Liver (tissue), 9 donors: ENCODE results near the gene TAF1C. TPM values are rescaled to one million over a fixed set of nuclear protein-coding genes. Genes with fewer than 3 reads are reported as not detected.

Source experiments
- DNase-seq: peaks from one replicate; pipeline ENCODE4 v3.0.0-alpha.2; 2017; ENCODE audit warnings: low spot score
- H3K27ac ChIP-seq, 2 donors: one replicate each; pipeline ENCODE4 v1.7.0; 2013; ENCODE audit warnings: inconsistent platforms in 2 of 2, low read length in 2 of 2, control low read depth in 1 of 2, low read depth in 1 of 2, mild to moderate bottlenecking in 1 of 2
- H3K27me3 ChIP-seq, 4 donors: one replicate each; pipeline versions ENCODE4 v1.6.1 to v1.7.0; 2013; ENCODE audit warnings: low read length in 3 of 4, inconsistent platforms in 1 of 4, mild to moderate bottlenecking in 1 of 4, moderate library complexity in 1 of 4; ENCODE audit not compliant: control insufficient read depth in 4 of 4, insufficient read depth in 4 of 4
- H3K36me3 ChIP-seq, 4 donors: one replicate each; pipeline versions ENCODE4 v1.6.1 to v1.7.0; 2013; ENCODE audit warnings: low read length in 3 of 4, mild to moderate bottlenecking in 3 of 4, low read depth in 1 of 4, moderate library complexity in 1 of 4; ENCODE audit not compliant: control insufficient read depth in 4 of 4, insufficient read depth in 3 of 4
- H3K4me1 ChIP-seq, 4 donors: one replicate each; pipeline versions ENCODE4 v1.6.1 to v1.7.0; 2013; ENCODE audit warnings: low read length in 3 of 4, mild to moderate bottlenecking in 3 of 4, moderate library complexity in 1 of 4; ENCODE audit not compliant: control insufficient read depth in 4 of 4, insufficient read depth in 4 of 4
- H3K4me3 ChIP-seq, 3 donors: one replicate each; pipeline versions ENCODE4 v1.6.1 to v1.7.0; 2013; ENCODE audit warnings: low read length in 3 of 3, control low read depth in 1 of 3, low read depth in 1 of 3, mild to moderate bottlenecking in 1 of 3
- H3K9ac ChIP-seq, 2 donors: one replicate each; pipeline ENCODE4 v1.7.0; 2013; ENCODE audit warnings: low read length in 2 of 2, mild to moderate bottlenecking in 2 of 2, moderate library complexity in 2 of 2, control low read depth in 1 of 2, low read depth in 1 of 2
- H3K9me3 ChIP-seq, 4 donors: one replicate each; pipeline versions ENCODE4 v1.6.1 to v1.7.0; 2013; ENCODE audit warnings: low read length in 3 of 4; ENCODE audit not compliant: control insufficient read depth in 4 of 4
- FOXA1 ChIP-seq: IDR thresholded peaks from 2 replicates; pipeline ENCODE4 v1.6.1; 2016; ENCODE audit warnings: antibody characterized with exemption
- FOXA2 ChIP-seq: IDR thresholded peaks from 2 replicates; pipeline ENCODE4 v1.6.1; 2016; ENCODE audit warnings: antibody characterized with exemption
- GABPA ChIP-seq, 2 donors: IDR thresholded peaks in 1 of 2; conservative IDR thresholded peaks in 1 of 2; 2 replicates each; pipeline ENCODE4 v1.6.1; 2016; ENCODE audit warnings: antibody characterized with exemption in 2 of 2, mild to moderate bottlenecking in 1 of 2, moderate library complexity in 1 of 2
- HNF4A ChIP-seq, 2 donors: conservative IDR thresholded peaks; 2 replicates each; pipeline ENCODE4 v1.6.1; 2016; ENCODE audit warnings: antibody characterized with exemption in 2 of 2, mild to moderate bottlenecking in 2 of 2
- HNF4G ChIP-seq: IDR thresholded peaks from 2 replicates; pipeline ENCODE4 v1.6.1; 2016; ENCODE audit warnings: antibody characterized with exemption
- JUND ChIP-seq, 2 donors: IDR thresholded peaks; 2 replicates each; pipeline ENCODE4 v1.6.1; 2016; ENCODE audit warnings: antibody characterized with exemption in 2 of 2
- NR2F2 ChIP-seq: IDR thresholded peaks from 2 replicates; pipeline ENCODE4 v1.6.1; 2016; ENCODE audit warnings: antibody characterized with exemption
- RAD21 ChIP-seq, 2 donors: IDR thresholded peaks; 2 replicates each; pipeline ENCODE4 v1.6.1; 2016; ENCODE audit warnings: antibody characterized with exemption in 2 of 2, mild to moderate bottlenecking in 2 of 2
- RXRA ChIP-seq, 2 donors: IDR thresholded peaks; 2 replicates each; pipeline ENCODE4 v1.6.1; 2017 to 2018; ENCODE audit warnings: antibody characterized with exemption in 2 of 2, mild to moderate bottlenecking in 1 of 2
- TAF1 ChIP-seq: conservative IDR thresholded peaks from 2 replicates; pipeline ENCODE4 v1.6.1; 2016; ENCODE audit warnings: antibody characterized with exemption, mild to moderate bottlenecking
- YY1 ChIP-seq: IDR thresholded peaks from 2 replicates; pipeline ENCODE4 v1.6.1; 2016; ENCODE audit warnings: antibody characterized with exemption, mild to moderate bottlenecking
- WGBS: extraction: QIAGEN DNeasy Blood & Tissue Kit; methylation state at CpG from one replicate; pipeline ENCODE4 v1.1.7; 2013; 5-methylcytosine and 5-hydroxymethylcytosine counted together
- polyA plus RNA-seq, 2 donors: library from polyadenylated mRNA; stranded (reverse) in 1 of 2; unstranded in 1 of 2; fragments of 200-250 nt in 1 of 2; fragments of >200 nt in 1 of 2; fragmentation: Nextera tagmentation in 1 of 2; extraction: Ambion mirVana in 1 of 2; gene quantifications; one replicate each; pipeline versions ENCODE4 v1.2.1 to v1.2.3, GENCODE V29; 2013 to 2015
- total RNA-seq, 2 donors: library from RNA; depleted of rRNA; stranded (reverse); fragments of >200 nt; gene quantifications; one replicate each; pipeline ENCODE4 v1.2.3, GENCODE V29; 2014
- TF ChIP-seq, protein P1 (sequence below): IDR thresholded peaks from 2 replicates; pipeline ENCODE4 v1.6.1; 2016; ENCODE audit warnings: antibody characterized with exemption
- TF ChIP-seq, protein P2 (sequence below): IDR thresholded peaks from 2 replicates; pipeline ENCODE4 v1.6.1; 2016; ENCODE audit warnings: antibody characterized with exemption
- TF ChIP-seq, protein P3 (sequence below): IDR thresholded peaks from 2 replicates; pipeline ENCODE4 v1.6.1; 2016; ENCODE audit warnings: antibody characterized with exemption, mild to moderate bottlenecking
- TF ChIP-seq, protein P4 (sequence below): fragments of 150-350 bp; IDR thresholded peaks from 2 replicates; pipeline ENCODE4 v1.5.1; 2017; ENCODE audit warnings: improper control_type of control experiment, low read depth, low read length; ENCODE audit not compliant: missing input control
- TF ChIP-seq, protein P5 (sequence below): IDR thresholded peaks from 2 replicates; pipeline ENCODE4 v1.6.1; 2016; ENCODE audit warnings: antibody characterized with exemption
- donor health status: healthy.
- donor health status: healthy.
- donor health status: healthy.
- donor health status: healthy.
- donor health status: healthy.

Gene TAF1C
- total and polyA plus RNA-seq, 4 donors = 10.2 to 34.5 (median 11.3) TPM

DNA sequence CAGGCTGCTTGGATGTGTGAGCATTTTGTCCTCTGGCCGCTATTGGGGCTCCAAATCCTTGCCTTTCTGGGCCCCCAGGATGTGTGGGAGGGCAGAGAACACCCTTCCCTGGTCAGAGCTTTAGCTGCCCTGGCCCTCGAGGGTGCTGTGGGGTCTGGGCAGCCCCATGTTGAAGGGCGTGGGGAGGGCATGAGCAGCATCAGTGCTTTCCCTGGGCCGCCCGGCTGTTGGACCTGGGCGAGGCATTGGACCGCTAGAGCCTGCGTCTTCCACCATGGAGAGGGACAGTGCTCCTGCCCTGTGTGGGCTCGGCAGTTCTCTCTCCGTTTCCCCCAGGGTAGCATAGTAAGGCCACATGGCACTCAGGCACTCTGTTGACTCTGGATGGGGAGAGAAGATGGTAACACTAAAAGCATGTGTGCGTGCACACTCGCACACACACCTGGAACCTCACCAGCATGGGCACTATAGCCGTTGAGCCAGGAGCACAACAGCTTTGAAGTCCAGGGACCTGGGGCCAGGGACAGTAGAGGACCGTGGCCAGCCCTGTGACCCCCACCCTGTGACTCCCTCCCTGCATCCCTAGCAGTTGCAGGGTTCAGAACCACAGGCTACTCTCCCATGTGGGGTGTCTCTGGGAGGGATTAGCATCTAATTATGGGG is 10.7 kb upstream of the TAF1C start:
- Histone ChIP-seq H3K36me3 (no peaks in the 10 kb centered on the region), H3K9me3 (no peaks in the 10 kb centered on the region), H3K27me3 (no peaks in the 10 kb centered on the region), H3K4me3 (no peak overlapping the region), H3K4me1 (no peaks in the 10 kb centered on the region), H3K27ac (no peak overlapping the region), H3K9ac (no peak overlapping the region)
- WGBS = 92% methylated on average over 14 of the region's 14 CpGs
- TF ChIP-seq NR2F2 (no peak), HNF4G (no peak), GABPA (IDR thresholded peaks at IDR 0.05 in 1 of 2, conservative IDR thresholded peaks at IDR 0.05 in 1 of 2) (no peak)
- no peak for DNase-seq

DNA sequence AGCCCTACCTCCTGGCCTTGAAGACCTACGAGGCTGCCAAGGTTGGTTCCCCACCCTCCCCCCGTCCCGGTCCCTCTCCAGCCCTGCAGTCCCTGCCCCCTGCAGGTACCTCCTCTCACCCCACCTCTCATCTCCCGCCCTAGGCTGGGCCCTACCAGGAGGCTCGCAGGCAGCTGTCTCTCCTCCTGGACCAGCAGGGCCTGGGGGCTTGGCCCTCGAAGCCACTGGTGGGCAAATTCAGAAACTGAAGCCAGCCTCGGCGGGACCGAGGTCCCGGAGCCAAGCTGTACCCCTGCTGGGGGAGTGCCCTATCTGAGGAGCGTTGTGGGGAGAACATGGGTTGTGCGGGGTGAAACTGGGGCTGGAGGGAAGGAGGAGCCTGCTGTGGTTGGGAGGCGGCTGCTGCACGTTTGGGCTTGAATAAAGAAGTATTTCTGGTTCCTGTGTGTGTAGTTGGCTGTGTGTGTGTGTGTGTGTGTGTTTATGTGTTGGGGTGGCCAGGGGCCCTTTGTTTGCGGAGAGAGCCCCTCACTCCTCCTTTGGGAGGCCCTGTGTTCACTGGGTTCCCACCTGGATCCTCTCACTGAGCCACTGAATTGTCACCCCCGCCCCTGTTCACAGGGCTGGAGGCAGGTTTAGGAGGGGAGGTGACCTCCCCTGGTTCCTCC is 10.0 kb upstream of the TAF1C start:
- no peak overlapping the region for H3K27ac ChIP-seq
- no peak overlapping the region for H3K4me3 ChIP-seq
- 75% methylated on average over 16 of the region's 16 CpGs for WGBS
- H3K9me3 ChIP-seq = no peaks in the 10 kb centered on the region
- H3K27me3 ChIP-seq = no peaks in the 10 kb centered on the region
- TF ChIP-seq, protein P1, sequence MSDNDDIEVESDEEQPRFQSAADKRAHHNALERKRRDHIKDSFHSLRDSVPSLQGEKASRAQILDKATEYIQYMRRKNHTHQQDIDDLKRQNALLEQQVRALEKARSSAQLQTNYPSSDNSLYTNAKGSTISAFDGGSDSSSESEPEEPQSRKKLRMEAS = no peak
- TF ChIP-seq, protein P2, sequence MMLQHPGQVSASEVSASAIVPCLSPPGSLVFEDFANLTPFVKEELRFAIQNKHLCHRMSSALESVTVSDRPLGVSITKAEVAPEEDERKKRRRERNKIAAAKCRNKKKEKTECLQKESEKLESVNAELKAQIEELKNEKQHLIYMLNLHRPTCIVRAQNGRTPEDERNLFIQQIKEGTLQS = no peak
- TF ChIP-seq FOXA1 (no peak), NR2F2 (no peak), GABPA (IDR thresholded peaks at IDR 0.05 in 1 of 2, conservative IDR thresholded peaks at IDR 0.05 in 1 of 2) (no peak), FOXA2 (no peak), RAD21 (IDR thresholded peaks at IDR 0.05) (no peak), JUND (IDR thresholded peaks at IDR 0.05) (no peak), YY1 (no peak), RXRA (IDR thresholded peaks at IDR 0.05) (no peak), HNF4G (no peak), HNF4A (conservative IDR thresholded peaks at IDR 0.05) (no peak), TAF1 (no peak)
- TF ChIP-seq, protein P3, sequence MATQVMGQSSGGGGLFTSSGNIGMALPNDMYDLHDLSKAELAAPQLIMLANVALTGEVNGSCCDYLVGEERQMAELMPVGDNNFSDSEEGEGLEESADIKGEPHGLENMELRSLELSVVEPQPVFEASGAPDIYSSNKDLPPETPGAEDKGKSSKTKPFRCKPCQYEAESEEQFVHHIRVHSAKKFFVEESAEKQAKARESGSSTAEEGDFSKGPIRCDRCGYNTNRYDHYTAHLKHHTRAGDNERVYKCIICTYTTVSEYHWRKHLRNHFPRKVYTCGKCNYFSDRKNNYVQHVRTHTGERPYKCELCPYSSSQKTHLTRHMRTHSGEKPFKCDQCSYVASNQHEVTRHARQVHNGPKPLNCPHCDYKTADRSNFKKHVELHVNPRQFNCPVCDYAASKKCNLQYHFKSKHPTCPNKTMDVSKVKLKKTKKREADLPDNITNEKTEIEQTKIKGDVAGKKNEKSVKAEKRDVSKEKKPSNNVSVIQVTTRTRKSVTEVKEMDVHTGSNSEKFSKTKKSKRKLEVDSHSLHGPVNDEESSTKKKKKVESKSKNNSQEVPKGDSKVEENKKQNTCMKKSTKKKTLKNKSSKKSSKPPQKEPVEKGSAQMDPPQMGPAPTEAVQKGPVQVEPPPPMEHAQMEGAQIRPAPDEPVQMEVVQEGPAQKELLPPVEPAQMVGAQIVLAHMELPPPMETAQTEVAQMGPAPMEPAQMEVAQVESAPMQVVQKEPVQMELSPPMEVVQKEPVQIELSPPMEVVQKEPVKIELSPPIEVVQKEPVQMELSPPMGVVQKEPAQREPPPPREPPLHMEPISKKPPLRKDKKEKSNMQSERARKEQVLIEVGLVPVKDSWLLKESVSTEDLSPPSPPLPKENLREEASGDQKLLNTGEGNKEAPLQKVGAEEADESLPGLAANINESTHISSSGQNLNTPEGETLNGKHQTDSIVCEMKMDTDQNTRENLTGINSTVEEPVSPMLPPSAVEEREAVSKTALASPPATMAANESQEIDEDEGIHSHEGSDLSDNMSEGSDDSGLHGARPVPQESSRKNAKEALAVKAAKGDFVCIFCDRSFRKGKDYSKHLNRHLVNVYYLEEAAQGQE = no peak
- TF ChIP-seq, protein P4, sequence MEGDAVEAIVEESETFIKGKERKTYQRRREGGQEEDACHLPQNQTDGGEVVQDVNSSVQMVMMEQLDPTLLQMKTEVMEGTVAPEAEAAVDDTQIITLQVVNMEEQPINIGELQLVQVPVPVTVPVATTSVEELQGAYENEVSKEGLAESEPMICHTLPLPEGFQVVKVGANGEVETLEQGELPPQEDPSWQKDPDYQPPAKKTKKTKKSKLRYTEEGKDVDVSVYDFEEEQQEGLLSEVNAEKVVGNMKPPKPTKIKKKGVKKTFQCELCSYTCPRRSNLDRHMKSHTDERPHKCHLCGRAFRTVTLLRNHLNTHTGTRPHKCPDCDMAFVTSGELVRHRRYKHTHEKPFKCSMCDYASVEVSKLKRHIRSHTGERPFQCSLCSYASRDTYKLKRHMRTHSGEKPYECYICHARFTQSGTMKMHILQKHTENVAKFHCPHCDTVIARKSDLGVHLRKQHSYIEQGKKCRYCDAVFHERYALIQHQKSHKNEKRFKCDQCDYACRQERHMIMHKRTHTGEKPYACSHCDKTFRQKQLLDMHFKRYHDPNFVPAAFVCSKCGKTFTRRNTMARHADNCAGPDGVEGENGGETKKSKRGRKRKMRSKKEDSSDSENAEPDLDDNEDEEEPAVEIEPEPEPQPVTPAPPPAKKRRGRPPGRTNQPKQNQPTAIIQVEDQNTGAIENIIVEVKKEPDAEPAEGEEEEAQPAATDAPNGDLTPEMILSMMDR = no peak
- TF ChIP-seq, protein P5, sequence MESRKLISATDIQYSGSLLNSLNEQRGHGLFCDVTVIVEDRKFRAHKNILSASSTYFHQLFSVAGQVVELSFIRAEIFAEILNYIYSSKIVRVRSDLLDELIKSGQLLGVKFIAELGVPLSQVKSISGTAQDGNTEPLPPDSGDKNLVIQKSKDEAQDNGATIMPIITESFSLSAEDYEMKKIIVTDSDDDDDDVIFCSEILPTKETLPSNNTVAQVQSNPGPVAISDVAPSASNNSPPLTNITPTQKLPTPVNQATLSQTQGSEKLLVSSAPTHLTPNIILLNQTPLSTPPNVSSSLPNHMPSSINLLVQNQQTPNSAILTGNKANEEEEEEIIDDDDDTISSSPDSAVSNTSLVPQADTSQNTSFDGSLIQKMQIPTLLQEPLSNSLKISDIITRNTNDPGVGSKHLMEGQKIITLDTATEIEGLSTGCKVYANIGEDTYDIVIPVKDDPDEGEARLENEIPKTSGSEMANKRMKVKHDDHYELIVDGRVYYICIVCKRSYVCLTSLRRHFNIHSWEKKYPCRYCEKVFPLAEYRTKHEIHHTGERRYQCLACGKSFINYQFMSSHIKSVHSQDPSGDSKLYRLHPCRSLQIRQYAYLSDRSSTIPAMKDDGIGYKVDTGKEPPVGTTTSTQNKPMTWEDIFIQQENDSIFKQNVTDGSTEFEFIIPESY = no peak
- no peaks in the 10 kb centered on the region for H3K4me1 ChIP-seq
- no peak for DNase-seq
- no peak overlapping the region for H3K9ac ChIP-seq
- H3K36me3 ChIP-seq = no peaks in the 10 kb centered on the region
